ENCODE results near the gene TMEM106B.

TMEM106B gene

DNA sequence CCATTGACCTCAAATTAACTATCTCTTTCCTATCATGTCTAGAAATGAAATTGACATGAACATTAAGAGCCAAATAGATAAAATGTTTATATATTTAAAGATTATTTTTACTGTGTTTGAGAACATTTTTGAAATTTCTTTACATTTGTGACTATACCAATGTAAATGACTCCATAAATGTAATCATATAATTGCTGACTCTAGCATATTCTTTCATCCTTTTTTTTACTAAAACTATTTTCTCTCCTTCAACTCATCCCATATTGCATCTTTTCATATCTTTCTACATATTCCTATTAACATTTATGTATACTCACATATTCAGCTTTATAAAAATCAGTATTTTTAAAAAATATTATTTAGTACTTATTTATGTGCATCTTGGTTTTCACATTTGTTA is 16.9 kb downstream of the TMEM106B start:
- no peak for DNase-seq (ENCODE audit: low spot score)

DNA sequence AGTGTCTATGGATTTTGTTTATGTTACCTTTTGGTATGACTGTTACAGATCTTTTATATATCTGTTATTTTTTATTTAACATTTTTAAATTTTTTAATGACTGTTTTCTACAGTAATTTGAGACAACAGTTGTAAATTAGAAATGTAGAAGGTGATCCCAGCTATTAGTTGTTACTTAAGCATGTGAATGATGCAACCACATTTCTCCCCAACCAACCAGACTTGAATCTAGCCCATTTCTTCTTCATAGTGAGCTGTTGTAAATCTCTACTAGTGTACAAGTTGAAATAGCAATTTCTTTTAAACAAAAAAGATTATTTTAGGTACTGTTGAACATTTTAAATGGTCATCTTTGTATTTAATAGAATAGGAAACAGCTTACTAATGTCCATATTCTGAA is 18.0 kb downstream of the TMEM106B start:
- no peak for DNase-seq (ENCODE audit: low spot score)

DNA sequence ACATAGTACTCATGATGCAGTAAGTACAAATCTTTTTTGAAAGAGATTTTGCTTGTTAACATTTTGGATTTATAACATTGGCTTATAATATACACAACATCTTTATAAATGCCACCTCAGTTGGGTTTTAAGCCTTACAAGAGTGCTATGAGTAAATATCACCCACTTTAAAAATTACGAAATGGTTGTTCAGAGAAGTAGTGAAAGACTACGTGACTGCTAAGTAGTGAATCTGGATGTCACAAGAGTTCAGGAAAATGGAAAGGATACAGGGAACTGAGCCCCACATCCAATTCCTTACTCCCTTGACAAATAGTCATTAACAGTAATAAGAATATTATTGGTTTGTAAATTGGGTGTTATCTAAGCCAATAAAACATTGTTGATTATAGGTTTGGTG is 20.0 kb downstream of the TMEM106B start:
- DNase-seq (ENCODE audit: low spot score), result no peak

DNA sequence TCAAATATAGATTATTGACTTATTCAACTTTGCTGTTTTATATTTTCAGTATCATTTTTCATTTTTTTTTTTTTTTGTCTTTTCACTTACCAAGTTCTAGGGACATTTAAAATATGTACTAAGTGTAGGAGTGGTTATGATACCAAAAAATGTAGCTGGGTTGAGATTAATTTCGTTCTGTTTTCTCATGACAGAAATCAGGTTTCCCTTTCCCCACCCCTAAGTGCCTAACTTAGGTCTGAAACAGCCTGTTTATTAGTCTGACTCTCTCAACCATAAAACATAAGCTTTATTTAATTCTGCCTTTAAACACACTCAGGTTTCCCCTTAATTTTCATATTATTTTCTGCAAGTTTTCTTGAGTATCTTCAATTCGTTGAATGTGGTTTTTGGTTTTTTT is 22.1 kb downstream of the TMEM106B start:
- no peak for DNase-seq (ENCODE audit: low spot score)

DNA sequence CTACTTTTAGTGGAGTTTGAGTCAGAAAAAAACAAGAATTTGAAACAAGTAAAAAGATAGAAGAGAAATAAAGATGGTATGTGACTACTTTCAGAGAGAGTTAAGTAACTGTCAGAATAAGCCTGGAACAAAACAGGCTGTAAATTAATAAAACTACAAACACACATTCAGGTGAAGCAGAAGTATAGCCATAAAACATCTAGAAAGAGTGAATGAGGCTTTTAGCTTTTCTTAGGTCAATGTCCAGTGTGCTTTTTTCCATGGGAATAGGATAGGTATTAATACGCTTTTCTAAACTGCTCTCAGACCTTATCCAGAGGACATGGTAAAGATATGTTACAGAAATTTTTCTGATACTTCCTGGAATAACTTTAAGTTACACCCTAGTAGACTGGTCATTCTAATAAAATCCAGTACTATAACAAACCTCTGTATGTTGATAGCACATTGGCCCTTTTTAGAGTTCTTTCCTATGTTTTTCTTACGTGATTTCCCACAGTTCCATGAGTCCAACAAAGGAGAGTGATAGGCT is 23.3 kb downstream of the TMEM106B start:
- no peak for DNase-seq (ENCODE audit: low spot score)

- DNase-seq (ENCODE audit: low spot score), result no peak
Observed at GRCh38 chr7:12235970-12236369, 24.9 kb downstream of the TMEM106B start.

GRCh38 chr7:12237007-12237406 is 25.9 kb downstream of the TMEM106B start:
- DNase-seq (ENCODE audit: low spot score), result no peak

DNA sequence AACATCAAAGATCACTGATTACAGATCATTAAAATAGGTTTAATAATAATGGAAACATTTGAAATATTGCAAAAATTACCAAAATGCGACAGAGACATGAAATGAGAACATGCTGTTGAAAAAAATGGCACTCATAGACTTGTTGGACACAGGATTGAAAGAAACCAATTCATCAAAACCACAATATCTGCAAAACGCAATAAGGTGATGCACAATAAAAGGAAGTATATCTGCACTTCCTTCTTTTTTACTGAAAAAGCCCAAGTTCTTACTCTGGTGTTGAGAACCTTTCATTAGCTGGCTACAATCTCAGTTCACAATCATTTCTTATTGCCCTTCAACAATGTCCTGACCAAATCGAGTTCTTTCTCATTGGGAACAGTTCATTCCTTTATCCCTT is 28.7 kb downstream of the TMEM106B start:
- DNase-seq (ENCODE audit: low spot score), result no peak

DNA sequence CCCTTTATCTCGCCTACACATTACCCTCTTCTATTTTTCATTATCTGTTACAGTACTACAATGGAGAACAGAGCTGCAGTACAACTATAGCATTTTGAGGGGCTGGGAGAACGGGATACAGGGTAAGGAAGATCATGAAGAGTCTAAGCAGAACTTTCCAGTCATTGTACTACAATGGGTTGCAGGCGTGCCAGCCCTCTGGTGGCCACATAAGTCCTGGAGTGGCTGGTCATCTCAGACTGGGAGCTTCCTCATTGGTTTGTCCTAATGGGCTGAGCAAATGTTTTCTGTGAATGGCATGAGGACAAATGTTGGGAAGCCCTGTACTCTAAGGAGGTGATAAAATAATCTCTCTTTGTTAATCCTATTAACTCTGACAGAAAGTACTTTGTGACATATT is 33.0 kb downstream of the TMEM106B start:
- DNase-seq (ENCODE audit: low spot score), result peak; percentile 23

GRCh38 chr7:12244694-12245093 is 33.6 kb downstream of the TMEM106B start:
- no peak for DNase-seq (ENCODE audit: low spot score)

GRCh38 chr7:12249706-12250105 is 38.6 kb downstream of the TMEM106B start:
- DNase-seq (ENCODE audit: low spot score), result no peak

DNA sequence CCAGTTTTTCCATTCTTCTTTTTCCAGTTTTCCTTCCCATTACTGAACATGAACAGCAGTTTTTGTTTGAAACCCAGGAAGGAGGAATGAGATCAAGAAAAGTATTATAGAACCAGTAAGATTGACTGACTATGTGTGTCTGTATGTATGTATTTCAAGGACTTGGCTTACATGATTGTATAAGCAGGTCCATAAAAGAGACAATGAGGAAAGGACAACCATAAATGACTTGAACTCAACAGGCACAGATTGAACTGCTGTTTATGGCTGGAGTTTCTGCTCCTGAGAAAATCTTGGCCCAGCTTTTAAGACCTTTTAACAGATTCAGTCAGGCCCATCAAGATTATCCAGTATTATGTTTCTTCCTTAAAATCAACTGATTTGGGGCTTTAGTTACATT is 39.1 kb downstream of the TMEM106B start:
- DNase-seq (ENCODE audit: low spot score), result no peak

GRCh38 chr7:12256090-12256489 is 45.0 kb downstream of the TMEM106B start:
- no peak for DNase-seq (ENCODE audit: low spot score)

DNA sequence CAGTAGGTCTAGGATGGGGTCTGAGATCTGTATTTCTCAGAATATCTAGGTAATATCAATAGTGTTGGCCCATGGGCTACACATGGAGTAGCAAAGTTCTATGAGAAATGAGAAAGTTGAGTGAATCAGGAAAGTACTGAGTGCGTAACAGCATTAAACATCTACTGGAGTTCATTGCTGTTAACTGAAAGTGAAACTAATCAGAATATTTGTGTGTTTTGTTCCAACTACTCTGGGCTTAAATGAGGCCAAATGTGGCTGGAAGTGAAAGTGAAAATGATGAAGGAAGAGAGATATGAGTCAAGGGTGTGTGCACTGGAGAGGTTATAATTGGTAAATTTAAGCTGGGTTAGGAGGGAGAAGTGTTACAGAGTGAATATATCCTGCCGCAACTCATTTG is 46.5 kb downstream of the TMEM106B start:
- no peak for DNase-seq (ENCODE audit: low spot score)

DNA sequence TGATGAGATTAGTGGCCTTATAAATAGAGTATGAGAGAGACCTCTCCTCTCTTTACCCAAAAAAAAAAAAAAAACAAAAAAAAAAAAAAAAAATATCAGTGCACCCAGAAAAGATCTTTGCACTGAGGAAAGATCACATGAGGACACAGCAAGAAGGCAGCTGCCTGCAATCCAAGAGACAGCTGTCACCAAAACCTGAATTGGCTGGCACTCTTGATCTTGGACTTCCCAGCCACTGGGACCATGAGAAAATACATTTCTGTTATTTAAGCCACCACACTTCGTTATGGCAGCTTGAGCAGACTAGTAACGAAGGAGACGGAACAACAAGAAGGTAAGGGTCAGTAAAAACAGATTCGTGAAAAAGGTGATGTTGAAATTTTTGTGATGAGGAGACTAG is 47.0 kb downstream of the TMEM106B start:
- no peak for DNase-seq (ENCODE audit: low spot score)

DNA sequence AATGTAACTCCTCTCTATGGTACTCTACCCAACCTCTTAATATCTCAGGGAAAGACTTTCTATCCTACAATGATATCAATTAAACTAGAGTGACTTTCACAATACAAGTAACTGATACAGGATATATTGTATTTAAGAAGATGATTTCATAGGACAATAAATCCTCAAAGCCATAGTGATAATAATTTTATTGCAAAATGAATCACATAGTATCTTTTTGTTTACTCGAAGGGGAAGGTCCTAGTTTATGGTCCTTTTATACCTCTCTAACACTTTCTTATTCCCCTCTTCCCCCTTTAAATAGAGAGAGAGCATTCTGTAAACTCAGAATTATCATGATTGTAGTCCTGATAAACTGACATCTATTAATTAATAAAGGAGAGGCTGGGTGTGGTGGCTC is 56.4 kb downstream of the TMEM106B start:
- no peak for DNase-seq (ENCODE audit: low spot score)

GRCh38 chr7:12269100-12269895 is 58.2 kb downstream of the TMEM106B start:
- no peak for DNase-seq (ENCODE audit: low spot score)

GRCh38 chr7:12281038-12281437 is 69.9 kb downstream of the TMEM106B start:
- no peak for DNase-seq (ENCODE audit: low spot score)

GRCh38 chr7:12287901-12288300 is 76.8 kb downstream of the TMEM106B start:
- DNase-seq (ENCODE audit: low spot score), result no peak

GRCh38 chr7:12289996-12290395 is 78.9 kb downstream of the TMEM106B start:
- DNase-seq (ENCODE audit: low spot score), result no peak

DNA sequence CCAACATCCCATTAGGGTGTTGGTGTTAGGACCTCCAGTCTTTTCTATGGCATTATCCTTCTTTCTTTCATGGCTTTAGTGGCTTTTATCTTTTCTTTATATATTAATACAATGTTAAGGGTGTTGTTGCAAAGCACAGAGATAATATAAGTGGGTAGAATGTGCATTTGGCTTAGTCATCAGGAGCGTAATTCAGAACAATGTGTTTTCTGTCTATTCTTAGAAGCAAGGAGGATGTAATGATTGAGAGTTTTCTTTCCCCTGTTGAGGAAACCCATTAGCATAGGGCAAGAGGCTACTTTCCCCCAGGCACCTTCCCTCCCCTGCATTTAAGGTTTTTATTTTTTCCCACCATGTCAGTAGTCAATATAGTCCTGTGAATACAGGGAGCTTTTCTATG is 79.7 kb downstream of the TMEM106B start:
- DNase-seq (ENCODE audit: low spot score), result no peak

DNA sequence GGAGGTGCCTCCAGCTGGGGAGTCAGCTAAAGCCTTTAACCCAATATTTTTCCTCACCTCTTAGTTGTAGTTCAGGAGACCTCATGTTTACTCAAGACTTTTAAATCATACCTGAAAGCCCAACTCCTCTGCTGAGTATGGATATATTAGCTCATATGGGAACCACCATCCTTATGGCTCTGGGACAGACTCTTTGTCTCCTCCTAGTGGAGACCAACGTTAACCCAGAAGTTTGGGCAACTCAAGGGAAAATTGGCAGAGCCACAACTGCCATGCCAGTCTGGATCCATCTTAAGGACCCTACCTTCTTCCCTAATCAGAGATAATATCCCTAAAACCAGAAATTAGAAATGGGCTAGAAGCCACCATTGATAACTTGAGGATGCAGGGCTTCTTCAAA is 80.8 kb downstream of the TMEM106B start:
- peak; percentile 7 for DNase-seq (ENCODE audit: low spot score)

All from cerebellar cortex (tissue), 1 donor.